A549 (cell line): ENCODE results near the gene MTRFR.

Source experiments
- CBX2 ChIP-seq: fragments of 200-600 bp; sonication (generic); IDR thresholded peaks from 2 replicates; pipeline ENCODE4 v1.6.1; 2016; ENCODE audit warnings: low read depth, mild to moderate bottlenecking, borderline replicate concordance
- HMGXB4 ChIP-seq: fragments of 250-450 bp; sonication (Bioruptor Pico); IDR thresholded peaks from 2 replicates; pipeline ENCODE4 v1.5.0; 2021; ENCODE audit warnings: mild to moderate bottlenecking, moderate library complexity, borderline replicate concordance
- MAFK ChIP-seq: fragments of 450-650 bp; IDR thresholded peaks from 2 replicates; pipeline ENCODE4 v1.6.1; 2014; ENCODE audit not compliant: partially characterized antibody
- POLR2AphosphoS2 ChIP-seq: conservative IDR thresholded peaks from 2 replicates; pipeline ENCODE4 v1.6.1; 2012; ENCODE audit warnings: low read length, improper control_type of control experiment, inconsistent platforms
- REST ChIP-seq: fragments of 200-600 bp; sonication (generic); IDR thresholded peaks from 2 replicates; pipeline ENCODE4 v1.6.1; 2016; ENCODE audit warnings: antibody characterized with exemption, mild to moderate bottlenecking, moderate library complexity
- RFX5 ChIP-seq: fragments of 450-650 bp; IDR thresholded peaks from 2 replicates; pipeline ENCODE4 v1.7.1; 2014; ENCODE audit warnings: antibody characterized with exemption, mild to moderate bottlenecking, moderate library complexity
- USF2 ChIP-seq: fragments of 450-650 bp; IDR thresholded peaks from 2 replicates; pipeline ENCODE4 v1.6.1; 2014; ENCODE audit warnings: antibody characterized with exemption

- TF ChIP-seq USF2 (no peak), RFX5 (no peak), POLR2AphosphoS2 (no peak), MAFK (no peak), REST (no peak), HMGXB4 (CRISPR knock-in tag) (no peak), CBX2 (no peak)
Observed at GRCh38 chr12:123242116-123242904, 9.1 kb downstream of the MTRFR start.
